ENCODE data around the gene ANKS3.
"Not testable (repeated sequence)": the region's sequence is repeated elsewhere in the genome, so short reads cannot be mapped to it uniquely, and the experiment has no call there.

The ANKS3 gene

GRCh38 chr16:4755687-4756086 is 21.6 kb upstream of the ANKS3 start:
- in situ Hi-C loops (cut with MboI; ENCODE audit: low sequenced_read_pairs) = no loop called here

- in situ Hi-C loops (cut with MboI; ENCODE audit: low sequenced_read_pairs) = no loop called here
These were observed 20.8 kb upstream of the ANKS3 start for GRCh38 chr16:4754865-4755264.

- in situ Hi-C loops (cut with MboI; ENCODE audit: low sequenced_read_pairs) = no loop called here
These were observed 19.2 kb upstream of the ANKS3 start for GRCh38 chr16:4753227-4753626.

GRCh38 chr16:4752351-4753100 is 18.5 kb upstream of the ANKS3 start:
- in situ Hi-C loops (cut with MboI; ENCODE audit: low sequenced_read_pairs) = no loop called here

GRCh38 chr16:4750896-4751295 is 16.8 kb upstream of the ANKS3 start:
- in situ Hi-C loops (cut with MboI; ENCODE audit: low sequenced_read_pairs) = no loop called here

GRCh38 chr16:4749700-4750257 is 15.7 kb upstream of the ANKS3 start:
- in situ Hi-C loops (cut with MboI; ENCODE audit: low sequenced_read_pairs) = no loop called here

GRCh38 chr16:4748682-4749411 is 14.8 kb upstream of the ANKS3 start:
- in situ Hi-C loops (cut with MboI; ENCODE audit: low sequenced_read_pairs) = no loop called here

- in situ Hi-C loops (cut with MboI; ENCODE audit: low sequenced_read_pairs) = no loop called here
These were observed 14.0 kb upstream of the ANKS3 start for GRCh38 chr16:4747906-4748681.

GRCh38 chr16:4746991-4747574 is 13.0 kb upstream of the ANKS3 start:
- in situ Hi-C loops (cut with MboI; ENCODE audit: low sequenced_read_pairs) = no loop called here

- in situ Hi-C loops (cut with MboI; ENCODE audit: low sequenced_read_pairs) = no loop called here
These were observed 12.1 kb upstream of the ANKS3 start for GRCh38 chr16:4746215-4746614.

- in situ Hi-C loops (cut with MboI; ENCODE audit: low sequenced_read_pairs) = no loop called here
These were observed 11.2 kb upstream of the ANKS3 start for GRCh38 chr16:4745274-4745569.

- in situ Hi-C loops (cut with MboI; ENCODE audit: low sequenced_read_pairs) = no loop called here
These were observed 10.6 kb upstream of the ANKS3 start for GRCh38 chr16:4744555-4745273.

- in situ Hi-C loops (cut with MboI; ENCODE audit: low sequenced_read_pairs) = no loop called here
These were observed 9.3 kb upstream of the ANKS3 start for GRCh38 chr16:4743226-4743878.

GRCh38 chr16:4738370-4738769 is 4.3 kb upstream of the ANKS3 start:
- in situ Hi-C loops (cut with MboI; ENCODE audit: low sequenced_read_pairs) = not testable (repeated sequence)

- in situ Hi-C loops (cut with MboI; ENCODE audit: low sequenced_read_pairs) = no loop called here
These were observed 3.5 kb upstream of the ANKS3 start for GRCh38 chr16:4737545-4737944.

- in situ Hi-C loops (cut with MboI; ENCODE audit: low sequenced_read_pairs) = no loop called here
These were observed 2.5 kb upstream of the ANKS3 start for GRCh38 chr16:4736546-4736945.

GRCh38 chr16:4734730-4735535 is 862 bp upstream of the ANKS3 start:
- in situ Hi-C loops (cut with MboI; ENCODE audit: low sequenced_read_pairs) = no loop called here

- in situ Hi-C loops (cut with MboI; ENCODE audit: low sequenced_read_pairs) = no loop called here
These were observed 366 bp downstream of the ANKS3 start for GRCh38 chr16:4733747-4734062.

- in situ Hi-C loops (cut with MboI; ENCODE audit: low sequenced_read_pairs) = no loop called here
These were observed 794 bp downstream of the ANKS3 start for GRCh38 chr16:4733211-4733742.

Measured in HL-60/S4 treated with retinoic acid at 250 ng/mL for 4 days and 3 days (cell line).